Endothelial cell (in vitro differentiated cells): ENCODE measurements around the gene BNC2. TPM values are rescaled to one million over a fixed set of nuclear protein-coding genes. Genes with fewer than 3 reads are reported as not detected.

Experiments used
- DNase-seq: peaks from one replicate; pipeline ENCODE4 v3.0.0; 2021; ENCODE audit warnings: low spot score
- H3K27ac Mint-ChIP-seq: one replicate; pipeline ENCODE4 v1.8.0; 2021; ENCODE audit warnings: mixed read lengths, inconsistent platforms; ENCODE audit not compliant: unreplicated experiment
- H3K27me3 Mint-ChIP-seq: one replicate; pipeline ENCODE4 v1.8.0; 2021; ENCODE audit warnings: mild to moderate bottlenecking, moderate library complexity, mixed read lengths, inconsistent platforms; ENCODE audit not compliant: unreplicated experiment
- H3K36me3 Mint-ChIP-seq: one replicate; pipeline ENCODE4 v1.8.0; 2021; ENCODE audit warnings: mild to moderate bottlenecking, low read depth, mixed read lengths, inconsistent platforms; ENCODE audit not compliant: unreplicated experiment
- H3K4me1 Mint-ChIP-seq: one replicate; pipeline ENCODE4 v1.8.0; 2021; ENCODE audit warnings: mild to moderate bottlenecking, mixed read lengths, inconsistent platforms; ENCODE audit not compliant: unreplicated experiment
- H3K4me3 Mint-ChIP-seq: one replicate; pipeline ENCODE4 v1.8.0; 2021; ENCODE audit warnings: mild to moderate bottlenecking, mixed read lengths, inconsistent platforms; ENCODE audit not compliant: unreplicated experiment
- H3K9me3 Mint-ChIP-seq: one replicate; pipeline ENCODE4 v1.8.0; 2021; ENCODE audit warnings: mixed read lengths, inconsistent platforms; ENCODE audit not compliant: unreplicated experiment
- CTCF ChIP-seq: fragments of 200-600 bp; sonication (generic); IDR thresholded peaks from one replicate; pipeline ENCODE4 v1.5.0; 2021; ENCODE audit warnings: antibody characterized with exemption; ENCODE audit not compliant: unreplicated experiment
- total RNA-seq: library from RNA; stranded (reverse); fragmentation: NEBNext Ultra II Directional; extraction: Animal tissue kit (Norgen Biotek cat#: 25700); gene quantifications from one replicate; pipeline ENCODE4 v1.2.1, GENCODE V29; 2021; ENCODE audit not compliant: unreplicated experiment

BNC2 gene
- total RNA-seq, 1 donor from 2014 or later, result 20.1 TPM

GRCh38 chr9:16526380-16526779, 344.1 kb downstream of the BNC2 start:
- TF ChIP-seq CTCF, result no peak
- peaks cover 31% of the 10 kb centered on the region for H3K4me1 Mint-ChIP-seq
- H3K27me3 Mint-ChIP-seq, result no peaks in the 10 kb centered on the region
- H3K9me3 Mint-ChIP-seq, result no peaks in the 10 kb centered on the region
- no peaks in the 10 kb centered on the region for H3K36me3 Mint-ChIP-seq
- DNase-seq, result no peak
- peak overlapping the region; percentile 49 for H3K27ac Mint-ChIP-seq
- H3K4me3 Mint-ChIP-seq, result no peak overlapping the region

GRCh38 chr9:16524823-16525222, 345.6 kb downstream of the BNC2 start:
- Mint-ChIP-seq H3K27ac (no peak overlapping the region), H3K4me1 (peaks cover 37% of the 10 kb centered on the region), H3K9me3 (no peaks in the 10 kb centered on the region), H3K27me3 (no peaks in the 10 kb centered on the region), H3K36me3 (no peaks in the 10 kb centered on the region), H3K4me3 (no peak overlapping the region)
- DNase-seq, result no peak
- TF ChIP-seq CTCF, result no peak

- no peak for TF ChIP-seq CTCF
- Mint-ChIP-seq H3K36me3 (no peaks in the 10 kb centered on the region), H3K4me3 (no peak overlapping the region), H3K4me1 (peaks cover 37% of the 10 kb centered on the region), H3K9me3 (no peaks in the 10 kb centered on the region), H3K27me3 (no peaks in the 10 kb centered on the region), H3K27ac (peak overlapping the region; percentile 82)
- DNase-seq, result no peak
These were observed 346.4 kb downstream of the BNC2 start for GRCh38 chr9:16524078-16524477.

- Mint-ChIP-seq H3K27me3 (no peaks in the 10 kb centered on the region), H3K4me3 (no peak overlapping the region), H3K27ac (no peak overlapping the region), H3K4me1 (peaks cover 34% of the 10 kb centered on the region), H3K36me3 (no peaks in the 10 kb centered on the region), H3K9me3 (no peaks in the 10 kb centered on the region)
- no peak for TF ChIP-seq CTCF
- no peak for DNase-seq
These were observed 348.5 kb downstream of the BNC2 start for GRCh38 chr9:16521868-16522411.

GRCh38 chr9:16519001-16519400, 351.5 kb downstream of the BNC2 start:
- no peak overlapping the region for H3K4me3 Mint-ChIP-seq
- H3K9me3 Mint-ChIP-seq, result no peaks in the 10 kb centered on the region
- H3K27me3 Mint-ChIP-seq, result no peaks in the 10 kb centered on the region
- peaks cover 31% of the 10 kb centered on the region for H3K4me1 Mint-ChIP-seq
- TF ChIP-seq CTCF, result no peak
- DNase-seq, result no peak
- no peaks in the 10 kb centered on the region for H3K36me3 Mint-ChIP-seq
- H3K27ac Mint-ChIP-seq, result no peak overlapping the region
